Right kidney (tissue), 1 donor: ENCODE data around the gene PRM1.
"Not testable (repeated sequence)": the region's sequence is repeated elsewhere in the genome, so short reads cannot be mapped to it uniquely, and the experiment has no call there.

Experiments used
- DNase-seq: peaks from one replicate; pipeline ENCODE4 v3.0.0-alpha.2; 2016

Gene PRM1

GRCh38 chr16:11297492-11298142 is 16.5 kb upstream of the PRM1 start:
- DNase-seq, result peak; percentile 70

GRCh38 chr16:11296706-11297491 is 15.8 kb upstream of the PRM1 start:
- peak; percentile 56 for DNase-seq

GRCh38 chr16:11296351-11296705 is 15.2 kb upstream of the PRM1 start:
- no peak for DNase-seq

- no peak for DNase-seq
These were observed 14.5 kb upstream of the PRM1 start for GRCh38 chr16:11295672-11296071.

- no peak for DNase-seq
These were observed 11.1 kb upstream of the PRM1 start for GRCh38 chr16:11292076-11292748.

GRCh38 chr16:11291091-11291703 is 10.1 kb upstream of the PRM1 start:
- DNase-seq, result peak; percentile 55

GRCh38 chr16:11290102-11290893 is 9.2 kb upstream of the PRM1 start:
- DNase-seq, result no peak

- DNase-seq, result not testable (repeated sequence)
These were observed 8.6 kb upstream of the PRM1 start for GRCh38 chr16:11289696-11290095.

- no peak for DNase-seq
These were observed 8.1 kb upstream of the PRM1 start for GRCh38 chr16:11289202-11289601.

GRCh38 chr16:11285842-11286241 is 4.7 kb upstream of the PRM1 start:
- DNase-seq, result no peak

GRCh38 chr16:11283820-11284248 is 2.7 kb upstream of the PRM1 start:
- no peak for DNase-seq

GRCh38 chr16:11278681-11279628 is 2.2 kb downstream of the PRM1 start:
- DNase-seq, result no peak

- DNase-seq, result no peak
These were observed 3.4 kb downstream of the PRM1 start for GRCh38 chr16:11277607-11278337.

- no peak for DNase-seq
These were observed 4.1 kb downstream of the PRM1 start for GRCh38 chr16:11276896-11277593.

- no peak for DNase-seq
These were observed 4.8 kb downstream of the PRM1 start, which contains the start of gene PRM2 for GRCh38 chr16:11276143-11276895. PRM2 (minus strand) TSS chr16:11276480; CDS start chr16:11276370, 110 bp downstream.

GRCh38 chr16:11274964-11275363 is 6.2 kb downstream of the PRM1 start:
- DNase-seq, result no peak

GRCh38 chr16:11273721-11274324 is 7.3 kb downstream of the PRM1 start:
- peak; percentile 68 for DNase-seq
